Measurements from ENCODE around the gene NR0B1.

Gene NR0B1

GRCh38 chrX:30275498-30275897 lies 33.7 kb downstream of the NR0B1 start:
- no peak for DNase-seq (ENCODE audit: extremely low read depth in 1 of 2, low read depth in 1 of 2)

- DNase-seq (ENCODE audit: extremely low read depth in 1 of 2, low read depth in 1 of 2): no peak
Observed at GRCh38 chrX:30270639-30271038, 38.6 kb downstream of the NR0B1 start.

GRCh38 chrX:30262763-30263162 lies 46.4 kb downstream of the NR0B1 start:
- DNase-seq (ENCODE audit: extremely low read depth in 1 of 2, low read depth in 1 of 2): no peak

GRCh38 chrX:30261012-30261411 lies 48.2 kb downstream of the NR0B1 start:
- no peak for DNase-seq (ENCODE audit: extremely low read depth in 1 of 2, low read depth in 1 of 2)

- DNase-seq (ENCODE audit: extremely low read depth in 1 of 2, low read depth in 1 of 2): no peak
Observed at GRCh38 chrX:30259927-30260326, 49.3 kb downstream of the NR0B1 start.

Measured in stimulated activated CD8-positive, alpha-beta memory T cell treated with anti-CD3 and anti-CD28 coated beads, Interleukin-7, amount 100 ng/mL, for 48 hours (primary cell).